Hepatocyte (in vitro differentiated cells): ENCODE data around the gene PTPRD.

ENCODE experiments used
- EZH2 ChIP-seq: fragments of 200-600 bp; sonication (generic); IDR thresholded peaks from 2 replicates; pipeline ENCODE4 v1.6.1; 2016; ENCODE audit warnings: antibody characterized with exemption, mild to moderate bottlenecking, borderline replicate concordance
- TF ChIP-seq, protein P1 (sequence below): fragments of 200-600 bp; sonication (generic); IDR thresholded peaks from 2 replicates; pipeline ENCODE4 v1.5.1; 2016; ENCODE audit warnings: antibody characterized with exemption, mild to moderate bottlenecking; ENCODE audit not compliant: poor library complexity

GRCh38 chr9:10488937-10489336 is 123.9 kb downstream of the PTPRD start:
- TF ChIP-seq EZH2 = no peak
- TF ChIP-seq, protein P1, sequence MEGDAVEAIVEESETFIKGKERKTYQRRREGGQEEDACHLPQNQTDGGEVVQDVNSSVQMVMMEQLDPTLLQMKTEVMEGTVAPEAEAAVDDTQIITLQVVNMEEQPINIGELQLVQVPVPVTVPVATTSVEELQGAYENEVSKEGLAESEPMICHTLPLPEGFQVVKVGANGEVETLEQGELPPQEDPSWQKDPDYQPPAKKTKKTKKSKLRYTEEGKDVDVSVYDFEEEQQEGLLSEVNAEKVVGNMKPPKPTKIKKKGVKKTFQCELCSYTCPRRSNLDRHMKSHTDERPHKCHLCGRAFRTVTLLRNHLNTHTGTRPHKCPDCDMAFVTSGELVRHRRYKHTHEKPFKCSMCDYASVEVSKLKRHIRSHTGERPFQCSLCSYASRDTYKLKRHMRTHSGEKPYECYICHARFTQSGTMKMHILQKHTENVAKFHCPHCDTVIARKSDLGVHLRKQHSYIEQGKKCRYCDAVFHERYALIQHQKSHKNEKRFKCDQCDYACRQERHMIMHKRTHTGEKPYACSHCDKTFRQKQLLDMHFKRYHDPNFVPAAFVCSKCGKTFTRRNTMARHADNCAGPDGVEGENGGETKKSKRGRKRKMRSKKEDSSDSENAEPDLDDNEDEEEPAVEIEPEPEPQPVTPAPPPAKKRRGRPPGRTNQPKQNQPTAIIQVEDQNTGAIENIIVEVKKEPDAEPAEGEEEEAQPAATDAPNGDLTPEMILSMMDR = no peak
